ENCODE data around the gene OR2W3.

Gene OR2W3

DNA sequence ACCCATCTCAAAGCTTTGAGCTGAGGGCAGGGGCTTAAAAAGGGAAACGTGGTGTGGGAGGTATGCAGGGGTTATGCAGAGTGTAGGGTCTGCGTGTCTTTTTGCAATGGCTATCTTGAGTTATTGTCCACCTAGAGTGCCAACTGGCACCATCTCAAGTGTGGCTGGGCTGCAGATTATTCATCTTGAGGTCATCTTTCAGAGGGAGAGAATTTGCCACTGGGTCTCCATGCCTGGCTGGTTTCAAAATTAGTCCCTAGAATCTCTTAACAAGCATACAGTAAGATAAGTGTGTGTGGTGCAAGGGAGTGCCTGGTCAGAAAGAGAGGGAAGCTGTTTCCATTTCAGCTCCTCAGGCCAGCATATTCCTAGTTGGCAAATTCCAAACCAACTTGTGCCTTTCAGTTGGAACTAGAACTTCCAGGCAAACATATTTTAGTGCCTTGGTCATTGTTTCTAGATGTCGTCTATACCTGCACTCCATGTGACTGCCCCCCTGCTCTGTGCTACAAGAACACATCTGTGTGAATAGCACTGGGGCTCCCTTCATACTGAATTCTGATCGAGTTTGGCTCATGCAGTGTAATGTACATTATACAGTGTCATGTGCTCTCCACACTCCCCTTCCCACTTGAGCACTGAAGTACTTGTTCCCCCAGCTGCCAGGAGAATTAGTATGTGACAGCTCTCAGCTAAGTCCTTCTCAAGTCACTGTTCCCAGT is 19.7 kb downstream of the OR2W3 start:
- DNase-seq (ENCODE audit: low read depth, low spot score), result no peak

- no peak for DNase-seq (ENCODE audit: low read depth, low spot score)
Observed at GRCh38 chr1:247919952-247920351, 24.6 kb downstream of the OR2W3 start, which contains the start of gene OR2T8. Gene OR2T8 (plus strand): TSS chr1:247920252. CDS start chr1:247921018, 766 bp downstream.

DNA sequence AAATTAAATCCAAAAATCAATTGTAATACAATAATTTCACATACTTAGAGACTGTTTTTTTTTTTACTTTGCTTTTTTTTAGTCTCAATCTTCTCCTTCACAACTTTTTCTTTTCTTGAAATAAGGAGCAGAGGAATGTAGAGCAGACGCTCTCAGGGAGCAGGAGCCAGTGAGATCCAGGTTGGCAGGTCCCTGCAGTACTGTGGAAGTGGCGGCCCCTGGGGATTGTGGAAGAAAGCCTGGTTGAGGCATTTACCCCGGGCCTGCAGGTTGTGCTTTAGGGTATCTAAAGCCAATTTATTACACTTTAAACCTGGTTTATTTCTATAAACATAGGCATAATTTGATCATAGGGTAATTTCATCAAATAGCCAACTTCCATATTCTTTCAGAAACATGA is 28.6 kb downstream of the OR2W3 start:
- DNase-seq (ENCODE audit: low read depth, low spot score), result no peak

DNA sequence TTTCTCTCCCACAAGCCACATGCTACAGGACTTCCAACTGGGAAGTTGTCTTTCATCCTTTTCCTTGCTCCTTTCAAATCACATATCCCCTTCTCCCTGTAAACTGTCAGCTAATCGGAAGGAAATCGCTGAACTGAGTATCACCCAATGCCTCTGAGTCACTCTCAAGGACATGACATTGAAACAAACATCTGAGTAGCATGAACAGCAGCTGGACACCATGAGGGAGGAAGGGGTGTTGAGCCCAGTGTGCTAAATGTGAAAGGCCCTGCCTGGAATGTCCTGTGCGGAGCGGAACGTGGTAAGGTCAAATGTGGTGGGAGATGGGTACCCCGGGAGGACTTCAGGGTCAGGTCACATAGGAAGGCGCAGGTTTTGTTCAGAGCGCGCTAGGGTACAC is 29.5 kb downstream of the OR2W3 start, which contains the start of gene OR2AJ1:
Gene OR2AJ1 (plus strand): TSS at position 22 of the 400 bp plus-strand sequence. CDS start 8,880 bp downstream, outside the sequence.
- no peak for DNase-seq (ENCODE audit: low read depth, low spot score)

GRCh38 chr1:247933989-247934388 is 38.6 kb downstream of the OR2W3 start:
- DNase-seq (ENCODE audit: low read depth, low spot score), result no peak

DNA sequence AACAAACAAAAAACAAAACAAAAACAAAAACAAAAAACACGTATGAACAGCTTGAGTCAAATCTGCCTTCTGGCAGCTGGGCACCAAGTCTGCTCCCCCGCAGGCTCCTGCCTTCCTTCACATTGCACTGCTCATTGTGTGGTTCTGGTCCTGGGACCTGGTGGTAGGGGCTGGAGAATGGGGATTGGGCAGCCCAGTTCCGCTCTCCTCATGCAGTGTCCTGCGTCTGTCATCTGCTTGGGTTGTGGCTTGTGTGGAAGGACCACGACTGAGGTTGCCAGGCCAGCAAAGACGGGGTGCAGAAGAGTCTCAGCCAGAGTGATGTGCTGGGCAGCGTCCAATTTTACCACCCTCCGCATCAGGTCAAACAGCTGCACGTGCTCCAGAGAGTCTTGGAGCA is 40.4 kb downstream of the OR2W3 start:
- no peak for DNase-seq (ENCODE audit: low read depth, low spot score)

- no peak for DNase-seq (ENCODE audit: low read depth, low spot score)
Observed at GRCh38 chr1:247936415-247936814, 41.0 kb downstream of the OR2W3 start.

- peak; percentile 61 for DNase-seq (ENCODE audit: low read depth, low spot score)
Observed at GRCh38 chr1:247936965-247937734, 41.8 kb downstream of the OR2W3 start.

DNA sequence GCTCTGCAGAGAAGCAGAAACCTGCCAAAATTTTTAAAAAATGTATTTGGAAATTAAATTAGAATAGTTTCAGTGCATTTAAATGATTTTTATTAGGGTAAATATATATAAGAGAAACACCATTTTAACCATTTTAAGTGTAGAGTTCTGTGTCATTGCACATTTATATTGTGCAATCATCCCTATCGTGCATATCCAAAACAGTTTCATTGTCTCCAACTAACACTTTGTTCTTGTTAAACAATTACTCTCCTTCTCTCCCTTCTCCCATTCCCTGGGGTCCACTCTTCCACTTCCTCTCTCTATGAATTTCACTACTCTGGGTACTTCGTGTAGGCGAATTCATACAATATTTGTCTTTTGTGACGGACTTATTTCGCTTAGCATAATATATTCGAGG is 47.2 kb downstream of the OR2W3 start:
- no peak for DNase-seq (ENCODE audit: low read depth, low spot score)
